PC-3 (cell line): ENCODE results near the gene LRRFIP1. TPM values are rescaled to one million over a fixed set of nuclear protein-coding genes. Genes with fewer than 3 reads are reported as not detected.

Experiments used
- ATAC-seq: fragments of 200-7000 bp; cut with Tn5 transposase; 2 replicates; pipeline ENCODE4 v1.9.1; 2020; ENCODE audit warnings: mild to moderate bottlenecking, moderate library complexity
- BruUV-seq: library from RNA; stranded (reverse); fragments of 400-500 nt; replicated peaks from 2 replicates; lab custom pipeline; 2021; lab: Mats Ljungman, UMichigan
- CTCF ChIA-PET: fragments of 300-600 bp; sonication (Branson Sonifier 250); formaldehyde crosslinking; loops from one replicate; lab custom pipeline; 2022; ENCODE audit warnings: antibody characterized with exemption; lab: Charles Lee
- POLR2A ChIA-PET: fragments of 300-600 bp; sonication (Branson Sonifier 250); formaldehyde crosslinking; loops from one replicate; lab custom pipeline; 2022; ENCODE audit warnings: antibody characterized with exemption; ENCODE audit not compliant: unreplicated experiment; lab: Charles Lee
- DNase-seq: peaks from one replicate; pipeline ENCODE4 v3.0.0-alpha.2; 2015
- H2AFZ ChIP-seq: fragments of 300-600 bp; sonication (generic); 2 replicates; pipeline ENCODE4 v1.6.0; 2016; ENCODE audit warnings: antibody characterized with exemption, low read length
- H3F3A ChIP-seq: fragments of 300-600 bp; sonication (generic); one replicate; pipeline ENCODE4 v1.6.0; 2017; ENCODE audit warnings: antibody characterized with exemption, low read length, control low read depth, mild to moderate bottlenecking; ENCODE audit not compliant: unreplicated experiment
- H3K27ac ChIP-seq: fragments of 300-600 bp; sonication (generic); 2 replicates; pipeline ENCODE4 v1.5.1; 2016; ENCODE audit warnings: mild to moderate bottlenecking, low read length
- H3K27me3 ChIP-seq: fragments of 300-600 bp; sonication (generic); 2 replicates; pipeline ENCODE4 v1.6.1; 2016; ENCODE audit warnings: low read length, mixed read lengths
- H3K36me3 ChIP-seq: fragments of 300-600 bp; sonication (generic); 2 replicates; pipeline ENCODE4 v1.6.1; 2016; ENCODE audit warnings: low read depth, mixed run types, low read length, mixed read lengths
- H3K4me1 ChIP-seq: fragments of 300-600 bp; sonication (generic); 2 replicates; pipeline ENCODE4 v1.5.1; 2016; ENCODE audit warnings: low read length; ENCODE audit not compliant: insufficient read depth
- H3K4me2 ChIP-seq: fragments of 300-600 bp; sonication (generic); 2 replicates; pipeline ENCODE4 v1.6.0; 2016; ENCODE audit warnings: low read length
- H3K4me3 ChIP-seq: fragments of 300-600 bp; sonication (generic); 2 replicates; pipeline ENCODE4 v1.5.1; 2016; ENCODE audit warnings: mild to moderate bottlenecking, low read length, mixed read lengths
- H3K79me2 ChIP-seq: fragments of 300-600 bp; sonication (generic); 2 replicates; pipeline ENCODE4 v1.6.1; 2017; ENCODE audit warnings: low read length, mixed read lengths
- H3K9ac ChIP-seq: fragments of 300-600 bp; sonication (generic); 2 replicates; pipeline ENCODE4 v1.6.0; 2016; ENCODE audit warnings: mild to moderate bottlenecking, low read length
- H3K9me2 ChIP-seq: fragments of 300-600 bp; sonication (generic); replicated peaks from 2 replicates; pipeline ENCODE4 v1.6.1; 2016; ENCODE audit warnings: mixed run types, low read length, mixed read lengths
- H3K9me3 ChIP-seq: fragments of 300-600 bp; sonication (generic); 2 replicates; pipeline ENCODE4 v1.6.1; 2016; ENCODE audit warnings: low read length, mixed read lengths
- H4K20me1 ChIP-seq: fragments of 300-600 bp; sonication (generic); 2 replicates; pipeline ENCODE4 v1.6.1; 2016; ENCODE audit warnings: low read length, mixed read lengths
- EZH2 ChIP-seq: fragments of 300-600 bp; sonication (generic); IDR thresholded peaks from one replicate; pipeline ENCODE4 v1.6.1; 2017; ENCODE audit warnings: antibody characterized with exemption, mild to moderate bottlenecking, low read length; ENCODE audit not compliant: unreplicated experiment
- EZH2phosphoT487 ChIP-seq: fragments of 300-600 bp; sonication (generic); IDR thresholded peaks from 2 replicates; pipeline ENCODE4 v1.6.1; 2018; ENCODE audit warnings: mild to moderate bottlenecking, antibody characterized with exemption, low read length, borderline replicate concordance
- intact Hi-C: fragments of 100-400 bp; cut with micrococcal nuclease; formaldehyde crosslinking; loops from 2 replicates; pipeline ENCODE4 v1.9.0; 2023
- total RNA-seq: library from RNA; depleted of rRNA; stranded (reverse); fragments of >200 nt; gene quantifications from 2 replicates; pipeline ENCODE4 v1.2.3, GENCODE V29; 2014
- TF ChIP-seq, protein P1 (sequence below): fragments of 300-600 bp; sonication (generic); conservative IDR thresholded peaks from 2 replicates; pipeline ENCODE4 v1.5.1; 2017; ENCODE audit warnings: antibody characterized with exemption, low read depth, mild to moderate bottlenecking, low read length

LRRFIP1 gene
- total RNA-seq, 1 experiment from 2014 or later, result 87.8 TPM

DNA sequence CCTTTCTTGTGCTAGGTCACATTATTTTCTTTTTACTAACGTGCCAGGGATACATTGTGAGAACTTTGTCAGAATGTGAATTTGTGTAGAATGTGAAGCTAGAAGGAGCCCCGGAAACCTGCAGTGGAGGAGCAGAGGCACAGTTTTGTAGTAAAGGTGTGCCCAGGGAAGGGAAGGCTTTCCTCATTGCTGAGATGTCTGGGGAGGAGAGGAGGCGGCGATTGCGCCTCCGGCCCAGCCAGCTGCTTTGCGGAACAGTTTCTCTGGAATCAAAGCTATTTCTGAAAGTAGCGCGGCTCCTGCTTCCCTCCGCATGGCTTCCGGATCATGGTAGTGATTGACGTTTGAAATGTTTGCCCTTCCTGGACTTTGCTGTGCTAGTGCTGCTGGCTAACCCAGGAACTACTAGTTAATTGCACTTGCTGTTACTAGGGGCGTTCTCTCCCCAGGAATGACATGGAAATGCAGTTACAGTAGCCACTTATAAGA, 88.1 kb downstream of the LRRFIP1 start:
- H3K27ac ChIP-seq, result no peak overlapping the region
- intact Hi-C loops, result loop anchor here (2.0 kb wide), 1 partner anchor 15 kb away; no protein-coding TSS in a partner anchor
- TF ChIP-seq EZH2phosphoT487 (no peak), EZH2 (no peak)
- TF ChIP-seq, protein P1, sequence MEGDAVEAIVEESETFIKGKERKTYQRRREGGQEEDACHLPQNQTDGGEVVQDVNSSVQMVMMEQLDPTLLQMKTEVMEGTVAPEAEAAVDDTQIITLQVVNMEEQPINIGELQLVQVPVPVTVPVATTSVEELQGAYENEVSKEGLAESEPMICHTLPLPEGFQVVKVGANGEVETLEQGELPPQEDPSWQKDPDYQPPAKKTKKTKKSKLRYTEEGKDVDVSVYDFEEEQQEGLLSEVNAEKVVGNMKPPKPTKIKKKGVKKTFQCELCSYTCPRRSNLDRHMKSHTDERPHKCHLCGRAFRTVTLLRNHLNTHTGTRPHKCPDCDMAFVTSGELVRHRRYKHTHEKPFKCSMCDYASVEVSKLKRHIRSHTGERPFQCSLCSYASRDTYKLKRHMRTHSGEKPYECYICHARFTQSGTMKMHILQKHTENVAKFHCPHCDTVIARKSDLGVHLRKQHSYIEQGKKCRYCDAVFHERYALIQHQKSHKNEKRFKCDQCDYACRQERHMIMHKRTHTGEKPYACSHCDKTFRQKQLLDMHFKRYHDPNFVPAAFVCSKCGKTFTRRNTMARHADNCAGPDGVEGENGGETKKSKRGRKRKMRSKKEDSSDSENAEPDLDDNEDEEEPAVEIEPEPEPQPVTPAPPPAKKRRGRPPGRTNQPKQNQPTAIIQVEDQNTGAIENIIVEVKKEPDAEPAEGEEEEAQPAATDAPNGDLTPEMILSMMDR, result no peak
- ChIA-PET POLR2A (interaction anchor here (0.5 kb wide), 1 partner anchor 16 kb away, joined by 3 read pairs; no protein-coding TSS in a partner anchor), CTCF (no interaction called here)
- peaks cover 4% of the 10 kb centered on the region; the same call in 1 of the 2 replicates for H4K20me1 ChIP-seq
- H3K4me1 ChIP-seq, result no peaks in the 10 kb centered on the region
- no peak overlapping the region for H2AFZ ChIP-seq
- ATAC-seq (peak; percentile 61), DNase-seq (no peak)
- no peak overlapping the region for H3K4me2 ChIP-seq
- no peak overlapping the region for H3K9ac ChIP-seq
- H3K27me3 ChIP-seq, result no peaks in the 10 kb centered on the region
- H3K36me3 ChIP-seq, result peaks cover 11% of the 10 kb centered on the region
- no peaks in the 10 kb centered on the region for H3F3A ChIP-seq
- H3K9me3 ChIP-seq, result no peaks in the 10 kb centered on the region
- H3K79me2 ChIP-seq, result peaks cover 90% of the 10 kb centered on the region
- no peak overlapping the region for H3K4me3 ChIP-seq
- BruUV-seq, result no TSS peak
- no peaks in the 10 kb centered on the region for H3K9me2 ChIP-seq

DNA sequence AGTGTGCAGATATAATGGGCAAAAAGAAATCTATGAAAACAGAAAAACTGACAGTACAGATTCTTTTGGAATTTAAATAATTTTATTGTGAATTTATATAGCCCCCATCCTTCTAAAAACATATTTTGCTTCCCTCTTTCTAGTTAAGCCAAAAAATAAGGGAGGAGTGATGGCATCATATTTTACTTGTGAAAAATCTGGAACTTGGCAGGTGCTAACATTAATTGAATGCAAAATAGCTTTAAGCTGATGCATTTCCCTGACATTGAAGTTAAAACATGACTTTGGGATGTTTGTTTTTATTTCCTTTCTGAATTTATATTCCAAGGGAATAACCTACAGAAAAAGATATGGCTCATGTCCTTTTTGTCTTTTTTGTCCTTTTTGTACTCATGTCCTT, 88.6 kb downstream of the LRRFIP1 start:
- Histone ChIP-seq H3K4me3 (no peak overlapping the region), H3K27me3 (no peaks in the 10 kb centered on the region), H3K36me3 (peaks cover 6% of the 10 kb centered on the region), H3K27ac (no peak overlapping the region), H3K4me1 (no peaks in the 10 kb centered on the region), H3K4me2 (no peak overlapping the region), H3K9me3 (no peaks in the 10 kb centered on the region), H3K79me2 (peaks cover 94% of the 10 kb centered on the region), H3K9ac (no peak overlapping the region), H3K9me2 (no peaks in the 10 kb centered on the region), H4K20me1 (peaks cover 7% of the 10 kb centered on the region; the same call in 1 of the 2 replicates), H3F3A (no peaks in the 10 kb centered on the region), H2AFZ (no peak overlapping the region)
- intact Hi-C loops, result no loop called here
- ATAC-seq (no peak), DNase-seq (no peak)
- CTCF ChIA-PET, result no interaction called here
- no TSS peak for BruUV-seq
- POLR2A ChIA-PET, result interaction anchor here (0.5 kb wide), 1 partner anchor 15 kb away, joined by 3 read pairs; no protein-coding TSS in a partner anchor
- no peak for TF ChIP-seq EZH2phosphoT487
- TF ChIP-seq EZH2, result no peak
- TF ChIP-seq, protein P1, result no peak
